HepG2 (cell line): Measurements from ENCODE around the gene RPL3. TPM values are rescaled to one million over a fixed set of nuclear protein-coding genes. Genes with fewer than 3 reads are reported as not detected.

ENCODE experiments used
- CBX2 ChIP-seq, 2 experiments: fragments of 200-600 bp in 1 of 2; sonication (generic); formaldehyde crosslinking in 1 of 2; IDR thresholded peaks; 2 replicates each; pipeline versions ENCODE4 v1.7.0 to v1.8.1; 2018 to 2022; ENCODE audit warnings: low read depth in 2 of 2, low read length in 1 of 2, mild to moderate bottlenecking in 1 of 2, missing genetic modification reagents in 1 of 2
- CENPX ChIP-seq: sonication (generic); formaldehyde crosslinking; IDR thresholded peaks from 2 replicates; pipeline ENCODE4 v1.9.0; 2021; ENCODE audit warnings: mild to moderate bottlenecking, missing genetic modification reagents, moderate library complexity
- DNMT1 ChIP-seq: sonication (generic); formaldehyde crosslinking; IDR thresholded peaks from 2 replicates; pipeline ENCODE4 v1.5.1; 2020; ENCODE audit warnings: mild to moderate bottlenecking, missing genetic modification reagents
- GATAD2A ChIP-seq: IDR thresholded peaks from 2 replicates; pipeline ENCODE4 v1.6.1; 2016
- HES4 ChIP-seq: sonication (generic); formaldehyde crosslinking; IDR thresholded peaks from 2 replicates; pipeline ENCODE4 v1.9.0; 2021; ENCODE audit warnings: mild to moderate bottlenecking, missing genetic modification reagents, borderline replicate concordance
- MYC ChIP-seq: sonication (generic); formaldehyde crosslinking; IDR thresholded peaks from 2 replicates; pipeline ENCODE4 v1.9.0; 2021; ENCODE audit warnings: missing genetic modification reagents, borderline replicate concordance
- PHF5A ChIP-seq: IDR thresholded peaks from one replicate; pipeline ENCODE4 v1.6.1; 2018; ENCODE audit warnings: low read depth, missing genetic modification reagents; ENCODE audit not compliant: unreplicated experiment
- ZBTB1 ChIP-seq: sonication (generic); formaldehyde crosslinking; IDR thresholded peaks from 2 replicates; pipeline ENCODE4 v1.4.0; 2020; ENCODE audit warnings: missing genetic modification reagents, borderline replicate concordance
- ZFY ChIP-seq: sonication (generic); formaldehyde crosslinking; IDR thresholded peaks from 2 replicates; pipeline ENCODE4 v1.4.0; 2020; ENCODE audit warnings: missing genetic modification reagents
- ZNF205 ChIP-seq: IDR thresholded peaks from 2 replicates; pipeline ENCODE4 v1.6.1; 2018; ENCODE audit warnings: missing biosample characterization, missing genetic modification reagents
- ZNF317 ChIP-seq: sonication (generic); formaldehyde crosslinking; IDR thresholded peaks from 2 replicates; pipeline ENCODE4 v1.5.0; 2020; ENCODE audit warnings: mild to moderate bottlenecking, missing genetic modification reagents
- ZNF563 ChIP-seq: sonication (generic); formaldehyde crosslinking; IDR thresholded peaks from 2 replicates; pipeline ENCODE4 v1.8.0; 2022; ENCODE audit warnings: mild to moderate bottlenecking, moderate library complexity, missing genetic modification reagents
- ZNF605 ChIP-seq: sonication (generic); formaldehyde crosslinking; IDR thresholded peaks from 2 replicates; pipeline ENCODE4 v1.8.0; 2022; ENCODE audit warnings: mild to moderate bottlenecking, missing genetic modification reagents
- ZNF772 ChIP-seq: sonication (generic); formaldehyde crosslinking; IDR thresholded peaks from 2 replicates; pipeline ENCODE4 v1.5.0; 2020; ENCODE audit warnings: mild to moderate bottlenecking, missing genetic modification reagents
- ZSCAN29 ChIP-seq: sonication (generic); formaldehyde crosslinking; conservative IDR thresholded peaks from 2 replicates; pipeline ENCODE4 v1.4.0; 2020; ENCODE audit warnings: mild to moderate bottlenecking, missing genetic modification reagents
- polyA plus RNA-seq, 8 experiments: library from polyadenylated mRNA; depleted of rRNA in 3 of 8; stranded (reverse) in 7 of 8; unstranded in 1 of 8; fragments of >200 nt; fragmentation: Illumina TruSeq in 4 of 8; extraction: Trizol in 4 of 8; gene quantifications; 2 replicates each; pipeline versions ENCODE4 v1.2.1 to v1.2.3, GENCODE V29; 2011 to 2016; ENCODE audit warnings: low read depth in 4 of 8, missing spikeins in 1 of 8, mixed read lengths in 1 of 8; ENCODE audit not compliant: insufficient read depth in 1 of 8
- total RNA-seq, 5 experiments: library from RNA; depleted of rRNA; stranded (reverse); fragments of >200 nt; fragmentation: Illumina TruSeq; extraction: Trizol; gene quantifications; 2 replicates each; pipeline ENCODE4 v1.2.3, GENCODE V29; 2016; ENCODE audit warnings: low read depth in 1 of 5
- TF ChIP-seq, protein P1 (sequence below): sonication (generic); formaldehyde crosslinking; conservative IDR thresholded peaks from 2 replicates; pipeline ENCODE4 v1.8.1; 2023; ENCODE audit warnings: missing genetic modification reagents
- TF ChIP-seq, protein P2 (sequence below): sonication (generic); formaldehyde crosslinking; IDR thresholded peaks from 2 replicates; pipeline ENCODE4 v1.4.0; 2020; ENCODE audit warnings: missing genetic modification reagents
- TF ChIP-seq, protein P3 (sequence below): sonication (generic); formaldehyde crosslinking; conservative IDR thresholded peaks from 2 replicates; pipeline ENCODE4 v1.4.0; 2020; ENCODE audit warnings: mild to moderate bottlenecking, missing genetic modification reagents, moderate library complexity

RPL3 gene
- total and polyA plus RNA-seq, 2 of the 13 experiments (the other 11 are each of a cell fraction or from before 2014, with no cell fraction given) = 1,051 to 3,279 TPM

DNA sequence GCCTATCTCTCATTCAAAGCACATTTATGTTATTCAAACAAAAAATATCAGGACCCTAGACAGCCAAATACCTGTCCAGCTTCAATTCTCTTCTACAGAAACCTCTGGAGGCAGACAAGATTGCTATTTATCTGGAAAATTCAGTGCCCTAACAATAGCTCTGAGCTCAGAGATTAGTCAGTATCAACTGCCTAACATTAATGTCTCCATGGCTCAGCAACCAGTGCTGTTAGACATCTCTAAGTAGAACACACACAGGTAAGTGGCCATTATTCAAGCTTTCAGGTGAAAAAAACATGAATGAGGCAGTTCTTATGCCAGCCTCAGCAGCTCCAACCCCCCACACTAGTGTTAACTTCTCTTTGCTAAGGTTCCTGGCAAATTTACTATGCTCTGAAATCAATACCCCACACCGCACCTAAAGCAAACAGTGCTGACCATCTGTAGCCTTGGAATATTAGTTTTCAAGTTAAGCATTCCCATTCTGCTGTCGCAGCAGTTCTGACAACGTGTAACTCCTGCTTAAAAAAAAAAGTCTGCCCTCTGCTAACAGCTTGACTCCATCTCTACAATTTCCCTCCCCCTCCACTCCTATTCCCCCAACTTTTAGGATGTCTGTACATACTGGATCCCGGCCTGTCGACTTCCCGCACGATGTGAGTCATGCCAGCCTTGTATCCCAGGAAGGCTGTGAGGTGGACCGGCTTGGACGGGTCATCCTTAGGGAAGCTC is 1.5 kb downstream of the RPL3 start (continued):
- TF ChIP-seq, protein P1, sequence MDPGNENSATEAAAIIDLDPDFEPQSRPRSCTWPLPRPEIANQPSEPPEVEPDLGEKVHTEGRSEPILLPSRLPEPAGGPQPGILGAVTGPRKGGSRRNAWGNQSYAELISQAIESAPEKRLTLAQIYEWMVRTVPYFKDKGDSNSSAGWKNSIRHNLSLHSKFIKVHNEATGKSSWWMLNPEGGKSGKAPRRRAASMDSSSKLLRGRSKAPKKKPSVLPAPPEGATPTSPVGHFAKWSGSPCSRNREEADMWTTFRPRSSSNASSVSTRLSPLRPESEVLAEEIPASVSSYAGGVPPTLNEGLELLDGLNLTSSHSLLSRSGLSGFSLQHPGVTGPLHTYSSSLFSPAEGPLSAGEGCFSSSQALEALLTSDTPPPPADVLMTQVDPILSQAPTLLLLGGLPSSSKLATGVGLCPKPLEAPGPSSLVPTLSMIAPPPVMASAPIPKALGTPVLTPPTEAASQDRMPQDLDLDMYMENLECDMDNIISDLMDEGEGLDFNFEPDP (CRISPR knock-in tag) = no peak
- TF ChIP-seq MYC (CRISPR knock-in tag) (no peak), CENPX (CRISPR knock-in tag) (no peak), ZNF563 (CRISPR knock-in tag) (no peak), PHF5A (CRISPR knock-in tag) (no peak), ZFY (no peak), ZNF205 (CRISPR knock-in tag) (no peak), ZNF605 (CRISPR knock-in tag) (no peak), CBX2 (IDR thresholded peaks at IDR 0.05; ENCODE audit: low read depth, low read length) (no peak), CBX2 (CRISPR knock-in tag; IDR thresholded peaks at IDR 0.05; ENCODE audit: low read depth) (no peak), ZSCAN29 (no peak), ZBTB1 (CRISPR knock-in tag) (no peak), HES4 (no peak), GATAD2A (CRISPR knock-in tag) (peak; percentile 30; the same call in 1 of the 2 replicates), DNMT1 (CRISPR knock-in tag) (no peak), ZNF317 (CRISPR knock-in tag) (no peak), ZNF772 (no peak)
- TF ChIP-seq, protein P2, sequence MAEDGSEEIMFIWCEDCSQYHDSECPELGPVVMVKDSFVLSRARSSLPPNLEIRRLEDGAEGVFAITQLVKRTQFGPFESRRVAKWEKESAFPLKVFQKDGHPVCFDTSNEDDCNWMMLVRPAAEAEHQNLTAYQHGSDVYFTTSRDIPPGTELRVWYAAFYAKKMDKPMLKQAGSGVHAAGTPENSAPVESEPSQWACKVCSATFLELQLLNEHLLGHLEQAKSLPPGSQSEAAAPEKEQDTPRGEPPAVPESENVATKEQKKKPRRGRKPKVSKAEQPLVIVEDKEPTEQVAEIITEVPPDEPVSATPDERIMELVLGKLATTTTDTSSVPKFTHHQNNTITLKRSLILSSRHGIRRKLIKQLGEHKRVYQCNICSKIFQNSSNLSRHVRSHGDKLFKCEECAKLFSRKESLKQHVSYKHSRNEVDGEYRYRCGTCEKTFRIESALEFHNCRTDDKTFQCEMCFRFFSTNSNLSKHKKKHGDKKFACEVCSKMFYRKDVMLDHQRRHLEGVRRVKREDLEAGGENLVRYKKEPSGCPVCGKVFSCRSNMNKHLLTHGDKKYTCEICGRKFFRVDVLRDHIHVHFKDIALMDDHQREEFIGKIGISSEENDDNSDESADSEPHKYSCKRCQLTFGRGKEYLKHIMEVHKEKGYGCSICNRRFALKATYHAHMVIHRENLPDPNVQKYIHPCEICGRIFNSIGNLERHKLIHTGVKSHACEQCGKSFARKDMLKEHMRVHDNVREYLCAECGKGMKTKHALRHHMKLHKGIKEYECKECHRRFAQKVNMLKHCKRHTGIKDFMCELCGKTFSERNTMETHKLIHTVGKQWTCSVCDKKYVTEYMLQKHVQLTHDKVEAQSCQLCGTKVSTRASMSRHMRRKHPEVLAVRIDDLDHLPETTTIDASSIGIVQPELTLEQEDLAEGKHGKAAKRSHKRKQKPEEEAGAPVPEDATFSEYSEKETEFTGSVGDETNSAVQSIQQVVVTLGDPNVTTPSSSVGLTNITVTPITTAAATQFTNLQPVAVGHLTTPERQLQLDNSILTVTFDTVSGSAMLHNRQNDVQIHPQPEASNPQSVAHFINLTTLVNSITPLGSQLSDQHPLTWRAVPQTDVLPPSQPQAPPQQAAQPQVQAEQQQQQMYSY (CRISPR knock-in tag) = no peak
- TF ChIP-seq, protein P3, sequence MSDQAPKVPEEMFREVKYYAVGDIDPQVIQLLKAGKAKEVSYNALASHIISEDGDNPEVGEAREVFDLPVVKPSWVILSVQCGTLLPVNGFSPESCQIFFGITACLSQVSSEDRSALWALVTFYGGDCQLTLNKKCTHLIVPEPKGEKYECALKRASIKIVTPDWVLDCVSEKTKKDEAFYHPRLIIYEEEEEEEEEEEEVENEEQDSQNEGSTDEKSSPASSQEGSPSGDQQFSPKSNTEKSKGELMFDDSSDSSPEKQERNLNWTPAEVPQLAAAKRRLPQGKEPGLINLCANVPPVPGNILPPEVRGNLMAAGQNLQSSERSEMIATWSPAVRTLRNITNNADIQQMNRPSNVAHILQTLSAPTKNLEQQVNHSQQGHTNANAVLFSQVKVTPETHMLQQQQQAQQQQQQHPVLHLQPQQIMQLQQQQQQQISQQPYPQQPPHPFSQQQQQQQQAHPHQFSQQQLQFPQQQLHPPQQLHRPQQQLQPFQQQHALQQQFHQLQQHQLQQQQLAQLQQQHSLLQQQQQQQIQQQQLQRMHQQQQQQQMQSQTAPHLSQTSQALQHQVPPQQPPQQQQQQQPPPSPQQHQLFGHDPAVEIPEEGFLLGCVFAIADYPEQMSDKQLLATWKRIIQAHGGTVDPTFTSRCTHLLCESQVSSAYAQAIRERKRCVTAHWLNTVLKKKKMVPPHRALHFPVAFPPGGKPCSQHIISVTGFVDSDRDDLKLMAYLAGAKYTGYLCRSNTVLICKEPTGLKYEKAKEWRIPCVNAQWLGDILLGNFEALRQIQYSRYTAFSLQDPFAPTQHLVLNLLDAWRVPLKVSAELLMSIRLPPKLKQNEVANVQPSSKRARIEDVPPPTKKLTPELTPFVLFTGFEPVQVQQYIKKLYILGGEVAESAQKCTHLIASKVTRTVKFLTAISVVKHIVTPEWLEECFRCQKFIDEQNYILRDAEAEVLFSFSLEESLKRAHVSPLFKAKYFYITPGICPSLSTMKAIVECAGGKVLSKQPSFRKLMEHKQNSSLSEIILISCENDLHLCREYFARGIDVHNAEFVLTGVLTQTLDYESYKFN (CRISPR knock-in tag) = peak; percentile 45; the same call in 1 of the 2 replicates
